Lower leg skin (tissue), 4 donors: ENCODE results near the gene ERC2. TPM values are rescaled to one million over a fixed set of nuclear protein-coding genes. Genes with fewer than 3 reads are reported as not detected.

Experiments used
- DNase-seq, 2 donors: peaks; one replicate each; pipeline ENCODE4 v3.0.0-alpha.2; 2019; ENCODE audit warnings: low spot score in 2 of 2
- H3K4me3 ChIP-seq: fragments of 200-600 bp; sonication (generic); 2 replicates; pipeline ENCODE4 v1.5.1; 2017; ENCODE audit warnings: mild to moderate bottlenecking, low read depth; ENCODE audit not compliant: poor library complexity, severe bottlenecking
- POLR2A ChIP-seq, 2 donors: fragments of 450-650 bp; IDR thresholded peaks; one replicate each; pipeline ENCODE4 v1.6.1; 2016 to 2017; ENCODE audit warnings: antibody characterized with exemption in 2 of 2, mild to moderate bottlenecking in 1 of 2, moderate library complexity in 1 of 2
- WGBS, 2 donors: methylation state at CpG; one replicate each; pipeline ENCODE4 v1.1.5; 2018; 5-methylcytosine and 5-hydroxymethylcytosine counted together
- intact Hi-C: fragments of 100-400 bp; cut with DNase I; formaldehyde crosslinking; loops from one replicate; pipeline ENCODE4 v1.15.0; 2023; ENCODE audit warnings: low total_unique reads
- total RNA-seq, 4 donors: library from RNA; depleted of rRNA; stranded (reverse); fragments of >200 nt; gene quantifications; one replicate each; pipeline ENCODE4 v1.1.0, GENCODE V29; 2016
- TF ChIP-seq, protein P1 (sequence below), 3 donors: fragments of 450-650 bp; IDR thresholded peaks; one replicate each; pipeline ENCODE4 v1.5.1; 2016; ENCODE audit warnings: antibody characterized with exemption in 3 of 3, mild to moderate bottlenecking in 3 of 3, moderate library complexity in 2 of 3

ERC2 gene
- total RNA-seq, 4 donors from 2014 or later: 0.23 to 1.3 (median 0.42) TPM; not detected in 1

DNA sequence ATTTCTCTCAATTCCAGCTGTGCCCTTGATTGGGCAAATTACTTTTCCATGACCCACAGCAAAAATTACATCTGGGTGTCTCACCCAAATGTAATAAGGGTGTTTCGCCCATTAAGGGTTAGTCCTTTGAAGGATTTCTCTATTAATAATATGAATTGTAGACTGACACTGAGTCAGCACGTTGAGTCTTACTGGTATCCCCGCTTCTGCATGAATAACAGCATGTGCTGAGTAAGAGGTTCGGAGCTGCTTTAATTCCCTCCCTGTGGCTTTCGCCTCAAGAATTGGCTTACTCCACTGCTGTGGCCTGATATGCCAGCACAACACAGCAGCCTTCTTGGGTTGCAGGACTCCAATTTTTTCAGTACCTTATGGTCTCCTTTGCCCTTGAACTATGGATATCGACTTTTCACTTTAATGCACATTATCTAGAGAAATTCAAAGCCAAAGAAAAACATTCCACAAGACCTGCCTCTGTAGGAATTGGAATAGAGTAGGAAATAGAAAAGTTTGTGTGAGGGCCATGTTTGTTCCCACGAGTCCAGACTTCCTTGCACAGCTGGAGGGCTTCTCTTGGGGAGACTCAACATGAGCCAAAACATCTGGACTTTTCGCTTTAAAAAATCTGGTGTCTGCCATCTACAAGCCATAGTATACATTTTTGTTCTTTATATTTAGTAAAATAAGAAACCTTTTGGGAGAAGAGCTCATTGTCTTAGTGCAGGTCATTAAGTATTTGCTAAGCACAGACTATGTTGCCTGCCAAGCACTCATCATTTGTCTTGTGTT is 20.7 kb upstream of the ERC2 start:
- intact Hi-C loops: no loop called here

DNA sequence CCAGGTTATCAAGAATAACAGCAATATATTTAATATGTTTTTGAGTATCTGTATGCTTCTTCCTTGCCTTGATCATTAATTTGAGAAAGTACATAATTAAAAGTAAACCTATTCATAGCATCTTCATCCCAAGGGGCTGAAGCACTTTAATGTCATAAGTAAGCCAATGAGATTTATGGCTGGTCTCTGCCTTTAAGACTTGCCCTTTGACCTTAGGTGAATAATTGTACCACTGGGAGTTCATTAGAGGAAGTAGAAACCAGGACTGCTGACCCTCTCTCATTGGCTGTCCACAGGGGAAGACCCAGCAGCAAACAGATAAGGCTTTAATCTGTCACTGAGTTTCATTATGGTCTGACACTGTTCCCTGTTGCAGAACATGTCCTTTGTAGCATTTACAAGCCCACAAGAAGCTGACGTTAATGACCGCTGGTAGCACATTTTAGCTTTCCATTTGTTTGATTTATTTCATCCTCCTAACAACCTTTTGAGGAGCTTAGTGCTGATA is 16.3 kb upstream of the ERC2 start:
- WGBS, 2 donors: 43 to 51% methylated on average over 2 of the region's 2 CpGs
- intact Hi-C loops: no loop called here
- H3K4me3 ChIP-seq: no peak overlapping the region
- no peak for DNase-seq
- TF ChIP-seq, protein P1, sequence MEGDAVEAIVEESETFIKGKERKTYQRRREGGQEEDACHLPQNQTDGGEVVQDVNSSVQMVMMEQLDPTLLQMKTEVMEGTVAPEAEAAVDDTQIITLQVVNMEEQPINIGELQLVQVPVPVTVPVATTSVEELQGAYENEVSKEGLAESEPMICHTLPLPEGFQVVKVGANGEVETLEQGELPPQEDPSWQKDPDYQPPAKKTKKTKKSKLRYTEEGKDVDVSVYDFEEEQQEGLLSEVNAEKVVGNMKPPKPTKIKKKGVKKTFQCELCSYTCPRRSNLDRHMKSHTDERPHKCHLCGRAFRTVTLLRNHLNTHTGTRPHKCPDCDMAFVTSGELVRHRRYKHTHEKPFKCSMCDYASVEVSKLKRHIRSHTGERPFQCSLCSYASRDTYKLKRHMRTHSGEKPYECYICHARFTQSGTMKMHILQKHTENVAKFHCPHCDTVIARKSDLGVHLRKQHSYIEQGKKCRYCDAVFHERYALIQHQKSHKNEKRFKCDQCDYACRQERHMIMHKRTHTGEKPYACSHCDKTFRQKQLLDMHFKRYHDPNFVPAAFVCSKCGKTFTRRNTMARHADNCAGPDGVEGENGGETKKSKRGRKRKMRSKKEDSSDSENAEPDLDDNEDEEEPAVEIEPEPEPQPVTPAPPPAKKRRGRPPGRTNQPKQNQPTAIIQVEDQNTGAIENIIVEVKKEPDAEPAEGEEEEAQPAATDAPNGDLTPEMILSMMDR (IDR thresholded peaks at IDR 0.05): no peak
- TF ChIP-seq POLR2A (IDR thresholded peaks at IDR 0.05): no peak

More for the DNA sequence above, 20.7 kb upstream of the ERC2 start:
- DNase-seq: no peak
- H3K4me3 ChIP-seq: no peak overlapping the region
- no peak for TF ChIP-seq POLR2A (IDR thresholded peaks at IDR 0.05)
- TF ChIP-seq, protein P1 (IDR thresholded peaks at IDR 0.05): no peak
- 71 to 72% methylated on average over 8 of the region's 8 CpGs for WGBS, 2 donors

DNA sequence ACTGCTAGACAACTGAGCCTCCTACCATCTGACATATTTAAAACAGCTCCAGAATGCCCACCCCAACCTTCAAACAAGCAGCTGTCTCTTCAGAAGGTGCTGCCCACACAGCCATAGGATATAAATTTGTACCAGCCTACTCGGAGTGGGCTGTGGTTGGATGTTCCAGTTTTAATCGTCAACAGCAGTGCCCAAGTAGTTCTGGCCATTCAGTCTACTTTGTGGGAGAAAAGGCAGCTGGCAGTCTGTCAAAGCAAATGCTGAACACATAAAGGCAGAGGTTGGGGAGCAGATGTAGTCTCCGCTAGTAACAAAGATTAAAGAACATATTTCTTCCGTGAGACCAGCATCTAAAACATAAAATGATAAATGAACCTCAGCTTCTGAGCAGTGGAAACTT is 15.9 kb upstream of the ERC2 start:
- H3K4me3 ChIP-seq: no peak overlapping the region
- intact Hi-C loops: no loop called here
- DNase-seq: no peak
- TF ChIP-seq, protein P1 (IDR thresholded peaks at IDR 0.05): no peak
- no peak for TF ChIP-seq POLR2A (IDR thresholded peaks at IDR 0.05)
- WGBS, 2 donors: 44 to 66% methylated on average over 4 of the region's 4 CpGs

DNA sequence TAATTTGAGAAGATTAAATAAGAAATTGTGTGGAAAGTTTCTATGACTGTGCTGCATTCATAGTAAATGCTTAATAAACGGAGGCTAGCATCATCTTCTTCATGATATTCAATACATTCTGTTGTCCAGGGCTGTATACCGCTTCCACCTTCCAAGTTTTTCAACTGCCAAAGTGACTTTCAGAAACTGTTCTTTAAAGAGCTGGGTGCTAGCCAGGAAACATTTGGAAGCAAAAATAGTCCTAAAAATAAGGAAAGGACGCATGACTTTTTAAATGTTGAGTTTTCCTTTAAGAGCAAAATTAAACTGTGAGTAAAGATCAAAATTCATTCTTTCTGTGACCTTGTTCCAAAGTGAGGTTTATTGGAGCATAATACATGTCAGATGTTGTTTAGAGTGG is 9.4 kb upstream of the ERC2 start:
- TF ChIP-seq POLR2A (IDR thresholded peaks at IDR 0.05): no peak
- TF ChIP-seq, protein P1 (IDR thresholded peaks at IDR 0.05): no peak
- DNase-seq: no peak
- WGBS, 2 donors: 51 to 54% methylated on average over 3 of the region's 3 CpGs
- intact Hi-C loops: no loop called here
- H3K4me3 ChIP-seq: no peak overlapping the region

DNA sequence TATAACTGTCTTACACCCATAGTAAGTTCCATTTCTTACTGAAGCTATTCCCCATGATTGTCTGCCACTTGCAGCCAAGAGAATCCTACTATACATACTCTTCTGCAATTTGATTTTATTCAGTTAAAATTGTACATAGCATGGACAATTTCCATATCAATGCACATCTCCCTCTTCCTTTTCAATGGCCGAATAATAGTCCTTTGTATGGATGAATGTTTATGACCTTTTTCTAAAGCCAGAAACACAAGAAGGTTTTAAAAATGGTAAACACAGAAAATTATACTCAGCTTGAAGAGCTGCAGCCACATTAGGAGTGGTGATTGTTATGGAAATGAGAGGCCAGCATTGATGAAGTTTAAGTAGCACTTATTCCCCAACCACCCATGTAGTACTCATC is 8.5 kb upstream of the ERC2 start:
- 84 to 85% methylated on average over 1 of the region's 1 CpG for WGBS, 2 donors
- TF ChIP-seq, protein P1 (IDR thresholded peaks at IDR 0.05): no peak
- no peak for TF ChIP-seq POLR2A (IDR thresholded peaks at IDR 0.05)
- intact Hi-C loops: no loop called here
- H3K4me3 ChIP-seq: no peak overlapping the region
- no peak for DNase-seq
